Right atrium auricular region (tissue), 2 donors: ENCODE measurements around the gene SCN1B. TPM values are rescaled to one million over a fixed set of nuclear protein-coding genes. Genes with fewer than 3 reads are reported as not detected.
"Not testable (repeated sequence)": the region's sequence is repeated elsewhere in the genome, so short reads cannot be mapped to it uniquely, and the experiment has no call there.

Experiments used
- DNase-seq: peaks from one replicate; pipeline ENCODE4 v3.0.0-alpha.2; 2019; ENCODE audit warnings: low spot score
- H3K27ac ChIP-seq, 2 donors: fragments of 200-600 bp; sonication (generic); 1 replicate in 1 of 2; 2 replicates in 1 of 2; pipeline ENCODE4 v1.5.1; 2016 to 2019
- H3K27me3 ChIP-seq, 2 donors: fragments of 200-600 bp; sonication (generic); one replicate each; pipeline versions ENCODE4 v1.5.1 to v1.6.0; 2017 to 2019
- H3K36me3 ChIP-seq: fragments of 200-600 bp; sonication (generic); one replicate; pipeline ENCODE4 v1.5.1; 2016
- H3K4me1 ChIP-seq, 2 donors: fragments of 200-600 bp; sonication (generic); one replicate each; pipeline versions ENCODE4 v1.5.1 to v1.6.0; 2017 to 2019
- H3K4me3 ChIP-seq, 2 donors: fragments of 200-600 bp; sonication (generic); 1 replicate in 1 of 2; 2 replicates in 1 of 2; pipeline ENCODE4 v1.5.1; 2017 to 2019; ENCODE audit warnings: mild to moderate bottlenecking in 1 of 2, moderate library complexity in 1 of 2
- H3K9me3 ChIP-seq, 2 donors: fragments of 200-600 bp; sonication (generic); one replicate each; pipeline ENCODE4 v1.5.1; 2019
- total RNA-seq, 2 donors: library from RNA; depleted of rRNA; stranded (reverse); fragments of >200 nt; gene quantifications; one replicate each; pipeline ENCODE4 v1.1.0, GENCODE V29; 2016
- TF ChIP-seq, protein P1 (sequence below), 2 donors: fragments of 200-600 bp; sonication (generic); IDR thresholded peaks; one replicate each; pipeline ENCODE4 v1.5.1; 2019; ENCODE audit warnings: antibody characterized with exemption in 2 of 2

Gene SCN1B
- total RNA-seq, 2 donors from 2014 or later, result 57.3 to 119 TPM

DNA sequence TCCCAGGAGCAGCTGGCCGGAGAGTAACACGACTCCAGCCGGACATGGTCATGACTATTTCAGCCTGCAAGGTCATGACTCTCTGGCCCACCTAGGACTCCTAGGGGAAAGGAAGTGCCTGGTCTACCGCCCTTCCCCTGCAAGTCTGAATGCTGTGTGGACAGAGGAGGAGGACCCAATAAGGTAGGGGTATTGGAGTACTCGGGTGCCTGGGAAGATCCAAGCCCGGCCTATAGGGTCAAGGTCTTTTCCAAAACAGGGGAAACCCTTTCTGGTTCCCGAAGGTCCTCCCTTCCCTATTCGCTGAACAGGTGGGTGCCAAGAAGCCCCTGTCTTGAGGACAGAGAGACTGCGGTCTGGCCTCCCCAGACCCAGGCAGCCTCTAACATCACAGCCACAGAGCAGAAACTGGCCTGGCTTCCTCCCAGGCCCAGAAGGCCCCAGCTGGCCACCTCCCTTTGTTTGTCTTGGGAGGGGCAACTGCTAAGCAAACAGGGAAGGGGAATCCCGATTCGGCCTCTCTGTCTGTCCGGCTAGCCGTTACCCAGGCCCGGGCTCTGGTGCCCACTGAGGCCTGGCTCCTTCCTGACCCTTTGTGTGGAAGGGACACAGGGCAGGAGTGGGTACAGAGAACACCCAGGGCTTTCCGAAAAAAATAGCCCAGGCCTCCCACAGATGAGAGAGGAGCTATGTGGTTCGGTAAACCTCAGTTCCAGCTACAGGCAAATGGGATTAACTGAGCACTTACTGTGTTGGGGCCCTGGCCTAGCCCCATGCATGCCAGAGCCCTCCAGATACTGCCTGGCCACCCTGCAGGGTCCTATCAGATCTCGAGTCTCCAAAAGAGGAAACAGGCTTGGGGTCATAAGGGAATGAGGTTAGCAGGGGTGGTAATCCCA lies 35.4 kb upstream of the SCN1B start:
- H3K9me3 ChIP-seq, result no peaks in the 10 kb centered on the region
- H3K36me3 ChIP-seq, result no peaks in the 10 kb centered on the region
- H3K4me3 ChIP-seq, result no peak overlapping the region
- TF ChIP-seq, protein P1, sequence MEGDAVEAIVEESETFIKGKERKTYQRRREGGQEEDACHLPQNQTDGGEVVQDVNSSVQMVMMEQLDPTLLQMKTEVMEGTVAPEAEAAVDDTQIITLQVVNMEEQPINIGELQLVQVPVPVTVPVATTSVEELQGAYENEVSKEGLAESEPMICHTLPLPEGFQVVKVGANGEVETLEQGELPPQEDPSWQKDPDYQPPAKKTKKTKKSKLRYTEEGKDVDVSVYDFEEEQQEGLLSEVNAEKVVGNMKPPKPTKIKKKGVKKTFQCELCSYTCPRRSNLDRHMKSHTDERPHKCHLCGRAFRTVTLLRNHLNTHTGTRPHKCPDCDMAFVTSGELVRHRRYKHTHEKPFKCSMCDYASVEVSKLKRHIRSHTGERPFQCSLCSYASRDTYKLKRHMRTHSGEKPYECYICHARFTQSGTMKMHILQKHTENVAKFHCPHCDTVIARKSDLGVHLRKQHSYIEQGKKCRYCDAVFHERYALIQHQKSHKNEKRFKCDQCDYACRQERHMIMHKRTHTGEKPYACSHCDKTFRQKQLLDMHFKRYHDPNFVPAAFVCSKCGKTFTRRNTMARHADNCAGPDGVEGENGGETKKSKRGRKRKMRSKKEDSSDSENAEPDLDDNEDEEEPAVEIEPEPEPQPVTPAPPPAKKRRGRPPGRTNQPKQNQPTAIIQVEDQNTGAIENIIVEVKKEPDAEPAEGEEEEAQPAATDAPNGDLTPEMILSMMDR (IDR thresholded peaks at IDR 0.05), result no peak
- H3K27me3 ChIP-seq, result no peaks in the 10 kb centered on the region
- DNase-seq, result no peak
- H3K27ac ChIP-seq, result peak overlapping the region; percentile 51 to 71
- peaks cover 0 to 35% of the 10 kb centered on the region in 2 donors for H3K4me1 ChIP-seq

DNA sequence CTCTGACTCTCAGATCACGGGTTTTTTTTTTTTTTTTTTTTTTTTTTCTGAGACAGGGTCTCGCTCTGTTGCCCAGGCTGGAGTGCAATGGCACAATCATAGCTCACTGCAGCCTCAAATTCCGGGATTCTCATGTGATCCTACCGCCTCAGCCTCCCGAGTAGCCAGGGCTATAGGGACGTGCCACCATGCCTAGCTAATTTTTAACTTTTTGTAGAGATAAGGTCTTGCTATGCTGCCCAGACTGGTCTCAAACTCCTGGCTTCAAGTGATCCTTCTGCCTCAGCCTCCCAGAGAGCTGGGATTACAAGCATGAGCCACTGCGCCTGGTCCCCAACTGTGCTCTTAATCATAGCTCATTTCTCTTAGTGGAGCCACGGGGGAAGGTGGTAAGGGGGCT lies 34.7 kb upstream of the SCN1B start:
- TF ChIP-seq, protein P1 (IDR thresholded peaks at IDR 0.05), result no peak
- no peaks in the 10 kb centered on the region for H3K9me3 ChIP-seq
- no peak for DNase-seq
- H3K27me3 ChIP-seq, result no peaks in the 10 kb centered on the region
- H3K4me1 ChIP-seq, result peaks cover 0 to 35% of the 10 kb centered on the region in 2 donors
- H3K4me3 ChIP-seq, result no peak overlapping the region
- no peaks in the 10 kb centered on the region for H3K36me3 ChIP-seq
- H3K27ac ChIP-seq, result peak overlapping the region; percentile 51 to 71

DNA sequence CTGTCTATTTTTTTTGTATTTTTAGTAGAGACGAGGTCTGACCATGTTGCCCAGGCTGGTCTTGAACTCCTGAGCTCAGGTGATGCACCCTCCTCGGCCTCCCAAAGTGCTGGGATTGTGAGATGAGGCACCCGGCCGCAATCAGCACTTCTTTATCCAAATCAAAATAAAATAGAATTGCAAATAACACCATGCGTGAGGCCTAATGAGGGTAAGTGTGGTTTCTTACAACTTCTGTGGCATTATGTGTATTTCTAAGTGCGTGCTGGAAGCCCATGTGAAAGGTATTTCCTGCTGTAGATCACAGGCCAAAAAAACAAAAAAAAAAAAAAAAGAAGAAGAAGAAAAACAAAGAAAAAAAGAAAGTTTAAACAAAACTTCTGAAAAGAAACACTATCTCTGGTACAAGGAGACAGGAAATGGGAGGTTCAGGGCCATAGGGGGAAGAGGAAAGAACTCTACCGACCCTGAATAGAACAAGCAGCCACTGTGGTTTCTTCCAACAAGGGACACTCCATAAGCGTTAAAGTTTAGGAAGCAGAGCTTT lies 33.1 kb upstream of the SCN1B start:
- TF ChIP-seq, protein P1 (IDR thresholded peaks at IDR 0.05), result no peak
- Histone ChIP-seq H3K9me3 (no peaks in the 10 kb centered on the region), H3K27ac (peak overlapping the region; percentile 13 to 31), H3K36me3 (no peaks in the 10 kb centered on the region), H3K4me1 (peaks cover 0 to 51% of the 10 kb centered on the region in 2 donors), H3K27me3 (no peaks in the 10 kb centered on the region), H3K4me3 (no peak overlapping the region)
- no peak for DNase-seq

DNA sequence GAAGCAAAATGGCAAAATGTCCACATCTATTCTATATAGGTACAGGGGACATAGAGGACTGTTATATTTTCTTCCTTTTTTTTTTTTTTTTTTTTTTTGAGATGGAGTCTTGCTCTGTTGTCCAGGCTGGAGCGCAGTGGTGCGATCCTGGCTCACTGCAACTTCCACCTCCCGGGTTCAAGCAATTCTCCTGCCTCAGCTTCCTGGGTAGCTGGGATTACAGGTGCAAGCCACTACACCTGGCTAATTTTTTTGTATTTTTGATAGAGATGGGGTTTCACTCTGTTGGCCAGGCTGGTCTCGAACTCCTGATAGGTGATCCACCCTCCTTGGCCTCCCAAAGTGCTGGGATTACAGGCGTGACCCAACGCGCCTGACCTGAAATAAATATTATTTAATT lies 32.0 kb upstream of the SCN1B start:
- Histone ChIP-seq H3K27ac (peak overlapping the region in 1 of 2 donors; percentile 98), H3K4me1 (peaks cover 0 to 62% of the 10 kb centered on the region in 2 donors)
- not testable (repeated sequence) for H3K27me3 ChIP-seq, H3K36me3 ChIP-seq, H3K9me3 ChIP-seq, DNase-seq, H3K4me3 ChIP-seq

DNA sequence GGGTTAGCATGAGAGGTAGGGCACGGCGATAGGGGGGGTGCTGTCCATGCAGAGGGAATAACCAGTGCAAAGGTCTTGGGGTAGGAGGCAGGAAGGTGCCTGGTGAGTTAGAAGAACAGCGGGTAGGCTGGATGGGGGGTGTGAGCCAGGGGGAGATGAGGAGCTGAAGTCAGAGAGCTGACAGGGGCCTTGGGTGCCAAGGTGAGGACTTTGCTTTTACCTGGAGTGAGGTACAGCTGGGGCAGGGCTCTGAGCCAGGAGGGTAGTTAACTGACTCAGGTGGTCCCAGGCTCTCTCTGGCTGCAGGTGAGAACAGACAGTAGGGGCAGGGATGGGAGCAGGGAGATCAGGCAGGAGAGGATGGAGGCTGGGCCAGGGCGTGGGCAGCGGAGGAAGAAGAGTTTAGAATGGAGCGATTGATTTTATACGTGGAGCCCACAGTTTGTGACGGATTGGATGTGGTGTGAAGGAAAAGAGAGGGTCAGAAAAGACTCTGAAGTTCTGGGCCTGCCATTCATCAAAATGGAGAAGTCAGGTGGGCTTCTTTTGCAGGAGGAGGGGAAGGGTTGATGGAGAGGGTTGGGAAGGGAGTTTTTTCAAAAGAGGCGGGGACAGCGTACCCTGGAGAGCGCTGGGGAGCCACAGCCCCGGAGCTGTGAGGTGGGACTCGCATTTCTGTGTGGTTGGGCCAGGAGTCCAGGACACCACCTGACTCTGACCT lies 31.3 kb upstream of the SCN1B start:
- H3K27me3 ChIP-seq, result no peaks in the 10 kb centered on the region
- TF ChIP-seq, protein P1 (IDR thresholded peaks at IDR 0.05), result no peak
- no peak for DNase-seq
- no peaks in the 10 kb centered on the region for H3K9me3 ChIP-seq
- no peaks in the 10 kb centered on the region for H3K36me3 ChIP-seq
- peak overlapping the region; percentile 73 to 97 for H3K4me3 ChIP-seq
- H3K4me1 ChIP-seq, result peaks cover 0 to 69% of the 10 kb centered on the region in 2 donors
- peak overlapping the region; percentile 98 for H3K27ac ChIP-seq
